SIG-M5 treated with dmso at 0.1 percent for 504 hours (cell line): Measurements from ENCODE around the gene GNAQ.

Experiments used
- DNase-seq: peaks from one replicate; lab custom pipeline; 2025; ENCODE audit not compliant: unreplicated experiment; lab: John Stamatoyannopoulos, UW

GNAQ gene

GRCh38 chr9:78004478-78005229 is 27.0 kb downstream of the GNAQ start:
- DNase-seq, result peak; percentile 32

- DNase-seq, result no peak
Measured at GRCh38 chr9:78003730-78004129, 27.9 kb downstream of the GNAQ start.

GRCh38 chr9:78001946-78002731 is 29.5 kb downstream of the GNAQ start:
- no peak for DNase-seq

GRCh38 chr9:78000221-78000620 is 31.4 kb downstream of the GNAQ start:
- no peak for DNase-seq

- peak; percentile 25 for DNase-seq
Measured at GRCh38 chr9:77999231-77999631, 32.4 kb downstream of the GNAQ start.

- DNase-seq, result no peak
Measured at GRCh38 chr9:77997611-77998284, 33.9 kb downstream of the GNAQ start.

GRCh38 chr9:77996696-77997095 is 34.9 kb downstream of the GNAQ start:
- DNase-seq, result no peak

GRCh38 chr9:77991191-77991590 is 40.4 kb downstream of the GNAQ start:
- no peak for DNase-seq

GRCh38 chr9:77989909-77990308 is 41.7 kb downstream of the GNAQ start:
- DNase-seq, result no peak

- no peak for DNase-seq
Measured at GRCh38 chr9:77989458-77989857, 42.2 kb downstream of the GNAQ start.

- peak; percentile 19 for DNase-seq
Measured at GRCh38 chr9:77988630-77989029, 43.0 kb downstream of the GNAQ start.

- DNase-seq, result no peak
Measured at GRCh38 chr9:77987880-77988525, 43.6 kb downstream of the GNAQ start.

GRCh38 chr9:77987081-77987656 is 44.4 kb downstream of the GNAQ start:
- no peak for DNase-seq

GRCh38 chr9:77985996-77986395 is 45.6 kb downstream of the GNAQ start:
- no peak for DNase-seq

GRCh38 chr9:77983320-77983662 is 48.3 kb downstream of the GNAQ start:
- no peak for DNase-seq

GRCh38 chr9:77982581-77983319 is 48.9 kb downstream of the GNAQ start:
- DNase-seq, result no peak

GRCh38 chr9:77981907-77982306 is 49.7 kb downstream of the GNAQ start:
- DNase-seq, result no peak

GRCh38 chr9:77981332-77981731 is 50.3 kb downstream of the GNAQ start:
- DNase-seq, result peak; percentile 41

- no peak for DNase-seq
Measured at GRCh38 chr9:77980622-77981021, 51.0 kb downstream of the GNAQ start.

- DNase-seq, result peak; percentile 85
Measured at GRCh38 chr9:77978086-77978781, 53.4 kb downstream of the GNAQ start.
